Loucy (cell line): ENCODE results near the gene CYTH1.

ENCODE experiments used
- H2AFZ ChIP-seq: fragments of 200-600 bp; sonication (generic); 2 replicates; pipeline ENCODE4 v1.6.0; 2016; ENCODE audit warnings: antibody characterized with exemption, mild to moderate bottlenecking, low read length, moderate library complexity
- H3F3A ChIP-seq: fragments of 200-600 bp; 2 replicates; pipeline ENCODE4 v1.6.0; 2016; ENCODE audit warnings: antibody characterized with exemption, low read depth, mild to moderate bottlenecking
- H3K27me3 ChIP-seq: fragments of 200-600 bp; sonication (generic); 2 replicates; pipeline ENCODE4 v1.6.1; 2014; ENCODE audit warnings: low read length, mild to moderate bottlenecking; ENCODE audit not compliant: insufficient read depth, poor library complexity, severe bottlenecking
- H3K36me3 ChIP-seq: fragments of 200-600 bp; sonication (generic); 2 replicates; pipeline ENCODE4 v1.6.1; 2016; ENCODE audit warnings: low read length; ENCODE audit not compliant: insufficient read depth
- H3K4me1 ChIP-seq: fragments of 200-600 bp; sonication (generic); 2 replicates; pipeline ENCODE4 v1.5.1; 2014; ENCODE audit warnings: low read length, mild to moderate bottlenecking; ENCODE audit not compliant: insufficient read depth, poor library complexity, severe bottlenecking
- H3K4me2 ChIP-seq: fragments of 200-600 bp; sonication (generic); 2 replicates; pipeline ENCODE4 v1.6.0; 2014; ENCODE audit warnings: antibody characterized with exemption, low read length, low read depth, mild to moderate bottlenecking; ENCODE audit not compliant: poor library complexity, severe bottlenecking
- H3K4me3 ChIP-seq: fragments of 200-600 bp; sonication (generic); 2 replicates; pipeline ENCODE4 v1.5.1; 2014; ENCODE audit warnings: low read length, mild to moderate bottlenecking, mixed read lengths; ENCODE audit not compliant: poor library complexity, severe bottlenecking
- H3K79me2 ChIP-seq: fragments of 200-600 bp; sonication (generic); 2 replicates; pipeline ENCODE4 v1.6.1; 2014; ENCODE audit warnings: low read length; ENCODE audit not compliant: insufficient read depth
- H3K9ac ChIP-seq: fragments of 200-600 bp; sonication (generic); 2 replicates; pipeline ENCODE4 v1.6.0; 2014; ENCODE audit warnings: mild to moderate bottlenecking, low read depth, low read length, moderate library complexity; ENCODE audit not compliant: poor library complexity, severe bottlenecking
- H3K9me2 ChIP-seq: fragments of 200-600 bp; sonication (generic); replicated peaks from 2 replicates; pipeline ENCODE4 v1.6.1; 2016; ENCODE audit warnings: low read depth, low read length, mixed read lengths
- H3K9me3 ChIP-seq: fragments of 200-600 bp; sonication (generic); 2 replicates; pipeline ENCODE4 v1.6.1; 2014; ENCODE audit warnings: mild to moderate bottlenecking, antibody characterized with exemption, low read length, low read depth; ENCODE audit not compliant: insufficient read depth
- H4K20me1 ChIP-seq: fragments of 200-600 bp; sonication (generic); 2 replicates; pipeline ENCODE4 v1.6.0; 2014; ENCODE audit warnings: antibody characterized with exemption, low read length, mild to moderate bottlenecking; ENCODE audit not compliant: insufficient read depth, poor library complexity, severe bottlenecking
- EZH2phosphoT487 ChIP-seq: fragments of 200-600 bp; IDR thresholded peaks from 2 replicates; pipeline ENCODE4 v1.6.1; 2018; ENCODE audit warnings: antibody characterized with exemption, mild to moderate bottlenecking, moderate library complexity, borderline replicate concordance
- TF ChIP-seq, protein P1 (sequence below): fragments of 200-600 bp; sonication (generic); conservative IDR thresholded peaks from 2 replicates; pipeline ENCODE4 v1.5.1; 2014; ENCODE audit warnings: mild to moderate bottlenecking, antibody characterized with exemption, low read length

The CYTH1 gene

GRCh38 chr17:78624324-78625151, 157.5 kb downstream of the CYTH1 start:
- Histone ChIP-seq H3K4me1 (peaks cover 4% of the 10 kb centered on the region), H3K4me2 (no peak overlapping the region), H3K27me3 (no peaks in the 10 kb centered on the region), H3K9ac (no peak overlapping the region), H2AFZ (no peak overlapping the region), H3K4me3 (no peak overlapping the region), H3K79me2 (no peaks in the 10 kb centered on the region), H3K9me2 (no peaks in the 10 kb centered on the region), H4K20me1 (no peaks in the 10 kb centered on the region), H3F3A (no peaks in the 10 kb centered on the region), H3K9me3 (no peaks in the 10 kb centered on the region), H3K36me3 (no peaks in the 10 kb centered on the region)
- no peak for TF ChIP-seq EZH2phosphoT487
- TF ChIP-seq, protein P1, sequence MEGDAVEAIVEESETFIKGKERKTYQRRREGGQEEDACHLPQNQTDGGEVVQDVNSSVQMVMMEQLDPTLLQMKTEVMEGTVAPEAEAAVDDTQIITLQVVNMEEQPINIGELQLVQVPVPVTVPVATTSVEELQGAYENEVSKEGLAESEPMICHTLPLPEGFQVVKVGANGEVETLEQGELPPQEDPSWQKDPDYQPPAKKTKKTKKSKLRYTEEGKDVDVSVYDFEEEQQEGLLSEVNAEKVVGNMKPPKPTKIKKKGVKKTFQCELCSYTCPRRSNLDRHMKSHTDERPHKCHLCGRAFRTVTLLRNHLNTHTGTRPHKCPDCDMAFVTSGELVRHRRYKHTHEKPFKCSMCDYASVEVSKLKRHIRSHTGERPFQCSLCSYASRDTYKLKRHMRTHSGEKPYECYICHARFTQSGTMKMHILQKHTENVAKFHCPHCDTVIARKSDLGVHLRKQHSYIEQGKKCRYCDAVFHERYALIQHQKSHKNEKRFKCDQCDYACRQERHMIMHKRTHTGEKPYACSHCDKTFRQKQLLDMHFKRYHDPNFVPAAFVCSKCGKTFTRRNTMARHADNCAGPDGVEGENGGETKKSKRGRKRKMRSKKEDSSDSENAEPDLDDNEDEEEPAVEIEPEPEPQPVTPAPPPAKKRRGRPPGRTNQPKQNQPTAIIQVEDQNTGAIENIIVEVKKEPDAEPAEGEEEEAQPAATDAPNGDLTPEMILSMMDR, result no peak
